Keratinocyte (primary cell): ENCODE measurements around the gene PXYLP1.

Source experiments
- EZH2 ChIP-seq: IDR thresholded peaks from one replicate; pipeline ENCODE4 v1.6.1; 2012; ENCODE audit warnings: inconsistent platforms, mild to moderate bottlenecking, low read length, moderate library complexity
- TF ChIP-seq, protein P1 (sequence below), 3 experiments: IDR thresholded peaks in 1 of 3; conservative IDR thresholded peaks in 1 of 3; optimal IDR thresholded peaks in 1 of 3; 2 replicates in 2 of 3; 3 replicates in 1 of 3; pipeline versions ENCODE3 to v1.5.1; 2011; ENCODE audit warnings: low read length in 3 of 3, mild to moderate bottlenecking in 3 of 3, moderate library complexity in 2 of 3, control low read depth in 1 of 3, inconsistent platforms in 1 of 3; ENCODE audit not compliant: insufficient read depth in 2 of 3; ENCODE audit errors: extremely low read depth in 1 of 3

DNA sequence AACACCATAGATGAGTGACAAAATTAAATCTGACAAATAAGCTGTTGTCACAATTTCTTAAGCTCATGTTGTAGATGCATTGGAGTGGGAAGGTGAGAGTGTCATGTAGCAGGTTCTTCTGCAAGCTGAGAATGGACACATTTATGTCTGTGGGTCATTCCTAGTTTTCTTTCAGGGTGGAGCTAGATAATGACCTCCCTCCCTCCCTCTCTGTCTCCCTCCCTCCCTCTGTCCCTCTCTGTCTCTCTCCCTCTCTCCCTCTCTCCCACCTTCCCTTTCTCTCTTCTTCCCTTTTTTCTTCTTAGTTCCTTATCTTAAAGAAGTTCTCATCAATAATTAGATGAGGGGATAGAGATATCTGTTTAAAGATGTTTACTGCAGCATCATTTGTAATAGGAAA, 36.0 kb downstream of the PXYLP1 start:
- TF ChIP-seq, protein P1, sequence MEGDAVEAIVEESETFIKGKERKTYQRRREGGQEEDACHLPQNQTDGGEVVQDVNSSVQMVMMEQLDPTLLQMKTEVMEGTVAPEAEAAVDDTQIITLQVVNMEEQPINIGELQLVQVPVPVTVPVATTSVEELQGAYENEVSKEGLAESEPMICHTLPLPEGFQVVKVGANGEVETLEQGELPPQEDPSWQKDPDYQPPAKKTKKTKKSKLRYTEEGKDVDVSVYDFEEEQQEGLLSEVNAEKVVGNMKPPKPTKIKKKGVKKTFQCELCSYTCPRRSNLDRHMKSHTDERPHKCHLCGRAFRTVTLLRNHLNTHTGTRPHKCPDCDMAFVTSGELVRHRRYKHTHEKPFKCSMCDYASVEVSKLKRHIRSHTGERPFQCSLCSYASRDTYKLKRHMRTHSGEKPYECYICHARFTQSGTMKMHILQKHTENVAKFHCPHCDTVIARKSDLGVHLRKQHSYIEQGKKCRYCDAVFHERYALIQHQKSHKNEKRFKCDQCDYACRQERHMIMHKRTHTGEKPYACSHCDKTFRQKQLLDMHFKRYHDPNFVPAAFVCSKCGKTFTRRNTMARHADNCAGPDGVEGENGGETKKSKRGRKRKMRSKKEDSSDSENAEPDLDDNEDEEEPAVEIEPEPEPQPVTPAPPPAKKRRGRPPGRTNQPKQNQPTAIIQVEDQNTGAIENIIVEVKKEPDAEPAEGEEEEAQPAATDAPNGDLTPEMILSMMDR (optimal IDR thresholded peaks at IDR 0.05 in 1 of 3, IDR thresholded peaks at IDR 0.05 in 1 of 3, conservative IDR thresholded peaks at IDR 0.05 in 1 of 3; ENCODE audit: extremely low read depth in 1 of 3, insufficient read depth in 2 of 3, low read length in 3 of 3) = no peak
- TF ChIP-seq EZH2 = no peak
